Endothelial cell of umbilical vein (primary cell): Measurements from ENCODE around the gene SEMA4C. TPM values are rescaled to one million over a fixed set of nuclear protein-coding genes. Genes with fewer than 3 reads are reported as not detected.

ENCODE experiments used
- BruUV-seq: library from RNA; stranded (reverse); fragments of 400-500 nt; replicated peaks from 2 replicates; lab custom pipeline; 2021; lab: Mats Ljungman, UMichigan
- CTCF ChIA-PET: fragments of 300-600, 350-600 bp; sonication (Branson Sonifier 250); formaldehyde crosslinking; loops from one replicate; lab custom pipeline; 2021; ENCODE audit warnings: antibody characterized with exemption, inconsistent platforms; lab: Charles Lee
- POLR2A ChIA-PET: fragments of 300-600, 350-600 bp; sonication (Branson Sonifier 250); formaldehyde crosslinking; loops from one replicate; lab custom pipeline; 2021; ENCODE audit warnings: antibody characterized with exemption, inconsistent platforms; lab: Charles Lee
- DNase-seq: peaks from one replicate; pipeline ENCODE4 v3.0.0-alpha.2; 2011; ENCODE audit warnings: low read depth, low spot score
- FAIRE-seq: peaks from 2 replicates; lab custom pipeline; 2011; peaks lifted over from hg19 to GRCh38; lab: Jason Lieb, UNC
- H2AFZ ChIP-seq: 2 replicates; pipeline ENCODE4 v1.6.0; 2012; ENCODE audit warnings: low read depth, low read length, control low read depth, inconsistent platforms
- H3K27ac ChIP-seq: 2 replicates; pipeline ENCODE4 v1.5.1; 2011; ENCODE audit warnings: low read depth, mild to moderate bottlenecking, control low read depth, low read length, moderate library complexity; ENCODE audit not compliant: insufficient read depth
- H3K27me3 ChIP-seq, 2 experiments: 2 replicates each; pipeline versions ENCODE4 v1.6.0 to v1.6.1; 2011; ENCODE audit warnings: low read length in 2 of 2, mixed read lengths in 1 of 2; ENCODE audit not compliant: control insufficient read depth in 2 of 2, insufficient read depth in 2 of 2
- H3K36me3 ChIP-seq, 2 experiments: 2 replicates in 1 of 2; 3 replicates in 1 of 2; pipeline ENCODE4 v1.5.1; 2011; ENCODE audit warnings: low read length in 2 of 2, mild to moderate bottlenecking in 1 of 2, moderate library complexity in 1 of 2; ENCODE audit not compliant: control insufficient read depth in 2 of 2, insufficient read depth in 2 of 2; ENCODE audit errors: extremely low read depth in 1 of 2
- H3K4me1 ChIP-seq: 3 replicates; pipeline ENCODE4 v1.5.1; 2011; ENCODE audit warnings: mild to moderate bottlenecking, low read length; ENCODE audit not compliant: control insufficient read depth, insufficient read depth; ENCODE audit errors: extremely low read depth
- H3K4me2 ChIP-seq: 2 replicates; pipeline ENCODE4 v1.6.1; 2011; ENCODE audit warnings: low read length, control low read depth, mixed read lengths; ENCODE audit not compliant: insufficient read depth
- H3K4me3 ChIP-seq, 3 experiments: fragments of 200-600 bp in 1 of 3; sonication (generic), shearing (Covaris generic) in 1 of 3; replicated peaks in 1 of 3; 2 replicates each; pipeline ENCODE4 v1.5.1; 2011 to 2016; ENCODE audit warnings: control low read depth in 3 of 3, low read length in 3 of 3, mild to moderate bottlenecking in 2 of 3, inconsistent platforms in 1 of 3, low read depth in 1 of 3, moderate library complexity in 1 of 3; ENCODE audit not compliant: insufficient read depth in 1 of 3
- H3K79me2 ChIP-seq: 2 replicates; pipeline ENCODE4 v1.6.0; 2012; ENCODE audit warnings: low read length, inconsistent platforms; ENCODE audit not compliant: control insufficient read depth, insufficient read depth
- H3K9ac ChIP-seq: replicated peaks from 2 replicates; pipeline ENCODE3; 2011; ENCODE audit warnings: low read length, control low read depth; ENCODE audit not compliant: insufficient read depth; ENCODE audit errors: extremely low read depth
- H3K9me1 ChIP-seq: replicated peaks from 3 replicates; pipeline ENCODE4 v1.6.0; 2011; ENCODE audit warnings: mild to moderate bottlenecking, low read length; ENCODE audit not compliant: control insufficient read depth, insufficient read depth; ENCODE audit errors: extremely low read depth
- H3K9me3 ChIP-seq: replicated peaks from 2 replicates; pipeline ENCODE4 v1.5.1; 2012; ENCODE audit warnings: low read length, inconsistent platforms; ENCODE audit not compliant: control insufficient read depth, insufficient read depth
- H4K20me1 ChIP-seq: replicated peaks from 2 replicates; pipeline ENCODE3; 2011; ENCODE audit warnings: mild to moderate bottlenecking, low read length; ENCODE audit not compliant: control insufficient read depth, insufficient read depth; ENCODE audit errors: extremely low read depth
- CTCF ChIP-seq, 2 donors: IDR thresholded peaks; 1 replicate in 1 of 2; 2 replicates in 1 of 2; pipeline ENCODE4 v1.5.1; 2011; ENCODE audit warnings: low read length in 2 of 2, mild to moderate bottlenecking in 2 of 2, moderate library complexity in 2 of 2, control low read depth in 1 of 2, inconsistent platforms in 1 of 2, low read depth in 1 of 2; ENCODE audit not compliant: insufficient read depth in 1 of 2; ENCODE audit errors: extremely low read depth in 1 of 2
- EZH2 ChIP-seq: IDR thresholded peaks from 2 replicates; pipeline ENCODE4 v1.6.1; 2012; ENCODE audit warnings: borderline replicate concordance, low read depth, mild to moderate bottlenecking, moderate library complexity, low read length, inconsistent platforms; ENCODE audit not compliant: severe bottlenecking
- FOS ChIP-seq: IDR thresholded peaks from 2 replicates; pipeline ENCODE4 v1.6.1; 2011; ENCODE audit warnings: mild to moderate bottlenecking, low read length, moderate library complexity, borderline replicate concordance; ENCODE audit not compliant: insufficient read depth
- JUN ChIP-seq: IDR thresholded peaks from 2 replicates; pipeline ENCODE4 v1.6.1; 2011; ENCODE audit warnings: borderline replicate concordance, low read depth; ENCODE audit not compliant: insufficient read length, insufficient read depth
- MAX ChIP-seq: IDR thresholded peaks from 2 replicates; pipeline ENCODE4 v1.6.1; 2011; ENCODE audit not compliant: insufficient read depth, insufficient read length
- POLR2A ChIP-seq: IDR thresholded peaks from 2 replicates; pipeline ENCODE4 v1.6.1; 2012; ENCODE audit warnings: low read depth, mild to moderate bottlenecking, control low read depth, low read length
- dilution Hi-C: fragments of 300-500 bp; cut with MboI; formaldehyde crosslinking; loops from one replicate; pipeline ENCODE4 v1.15.0; 2019; ENCODE audit warnings: low sequenced_read_pairs; ENCODE audit not compliant: extremely low pct_ligation_motif_present
- intact Hi-C: fragments of 100-400 bp; cut with micrococcal nuclease; formaldehyde crosslinking; loops from one replicate; pipeline ENCODE4 v1.10.0; 2022
- polyA plus RNA-seq, 4 experiments: library from polyadenylated mRNA; depleted of rRNA in 3 of 4; stranded (reverse) in 3 of 4; unstranded in 1 of 4; fragments of >200 nt; gene quantifications; 2 replicates each; pipeline versions ENCODE4 v1.2.1 to v1.2.3, GENCODE V29; 2011 to 2012; ENCODE audit warnings: missing spikeins in 1 of 4
- total RNA-seq: library from RNA; stranded (reverse); gene quantifications from 2 replicates; pipeline ENCODE4 v1.2.3, GENCODE V29; 2021

Gene SEMA4C
- total and polyA plus RNA-seq, 2 donors (not counting 3 experiments of a cell fraction or from before 2014, with no cell fraction given): 16.4 to 17.3 TPM

DNA sequence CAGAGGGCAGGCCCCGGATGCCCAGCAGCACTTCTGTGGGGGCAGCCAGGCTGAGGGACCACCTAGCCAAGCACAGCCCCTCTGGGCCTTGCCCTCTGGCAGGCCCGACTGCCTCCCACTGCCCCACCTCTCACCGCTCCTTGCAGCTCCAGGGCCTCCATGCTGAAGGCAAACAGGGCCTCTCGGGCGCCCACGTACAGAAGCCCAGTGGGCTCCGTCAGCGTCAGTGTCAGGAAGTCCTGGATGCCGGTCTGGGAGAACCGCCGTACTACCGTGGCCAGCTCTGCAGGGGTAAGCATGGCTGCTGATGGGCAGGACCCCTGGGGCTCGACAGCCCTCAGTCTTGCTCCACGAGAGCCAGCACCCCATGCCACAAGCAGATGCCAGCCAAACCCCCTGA lies 3.7 kb downstream of the SEMA4C start:
- ChIA-PET CTCF (interaction anchor here (6.5 kb wide), 1 partner anchor 7 kb away, joined by 81 read pairs; the partner anchor contains the start of gene ANKRD39), POLR2A (no interaction called here)
- Histone ChIP-seq H3K9me1 (no peaks in the 10 kb centered on the region), H3K27ac (no peak overlapping the region), H3K4me2 (peak overlapping the region; percentile 36), H3K36me3 (peaks cover 4 to 38% of the 10 kb centered on the region in 2 experiments), H3K4me3 (no peak overlapping the region), H3K9me3 (no peaks in the 10 kb centered on the region), H3K4me1 (peaks cover 30% of the 10 kb centered on the region), H3K9ac (no peak overlapping the region), H2AFZ (no peak overlapping the region), H3K27me3 (peaks cover 8 to 14% of the 10 kb centered on the region in 2 experiments), H4K20me1 (no peaks in the 10 kb centered on the region), H3K79me2 (no peaks in the 10 kb centered on the region)
- TF ChIP-seq CTCF (IDR thresholded peaks at IDR 0.05; ENCODE audit: extremely low read depth in 1 of 2, insufficient read depth in 1 of 2, low read depth in 1 of 2, low read length in 2 of 2): no peak
- no peak for TF ChIP-seq JUN
- no peak for TF ChIP-seq EZH2
- no peak for TF ChIP-seq POLR2A
- no peak for TF ChIP-seq MAX
- TF ChIP-seq FOS: no peak
- dilution Hi-C loops: no loop called here
- intact Hi-C loops: no loop called here
- DNase-seq (no peak), FAIRE-seq (no peak)
- BruUV-seq: no TSS peak
